ENCODE measurements around the gene DAZL. TPM values are rescaled to one million over a fixed set of nuclear protein-coding genes. Genes with fewer than 3 reads are reported as not detected.

DAZL gene
- total RNA-seq, 1 experiment from 2014 or later, result not detected

GRCh38 chr3:16607718-16608117 is 2.5 kb upstream of the DAZL start:
- Mint-ChIP-seq H3K4me3 (ENCODE audit: unreplicated experiment) (no peak overlapping the region), H3K9me3 (ENCODE audit: unreplicated experiment) (no peaks in the 10 kb centered on the region), H3K27ac (ENCODE audit: low read depth, unreplicated experiment) (no peak overlapping the region), H3K4me1 (ENCODE audit: insufficient read depth, unreplicated experiment) (no peaks in the 10 kb centered on the region), H3K36me3 (ENCODE audit: insufficient read depth, unreplicated experiment) (no peaks in the 10 kb centered on the region), H3K27me3 (ENCODE audit: insufficient read depth, unreplicated experiment) (peaks cover under 1% of the 10 kb centered on the region)
- intact Hi-C loops (cut with micrococcal nuclease), result loop anchor here (10.0 kb wide), 1 partner anchor 1077 kb away; no protein-coding TSS in a partner anchor
- CTCF ChIA-PET, result interaction anchor here (0.6 kb wide), 1 partner anchor 626 kb away, joined by 3 read pairs; no protein-coding TSS in a partner anchor
- DNase-seq (ENCODE audit: unreplicated experiment), result no peak
- BruUV-seq (replicated peaks), result no TSS peak
- POLR2A ChIA-PET, result no interaction called here
- no peak for TF ChIP-seq CTCF (IDR thresholded peaks at IDR 0.05; ENCODE audit: unreplicated experiment)

GRCh38 chr3:16606398-16606797 is 1.2 kb upstream of the DAZL start:
- Mint-ChIP-seq H3K9me3 (ENCODE audit: unreplicated experiment) (no peaks in the 10 kb centered on the region), H3K4me1 (ENCODE audit: insufficient read depth, unreplicated experiment) (no peaks in the 10 kb centered on the region), H3K4me3 (ENCODE audit: unreplicated experiment) (no peak overlapping the region), H3K36me3 (ENCODE audit: insufficient read depth, unreplicated experiment) (no peaks in the 10 kb centered on the region), H3K27me3 (ENCODE audit: insufficient read depth, unreplicated experiment) (peaks cover 13% of the 10 kb centered on the region), H3K27ac (ENCODE audit: low read depth, unreplicated experiment) (no peak overlapping the region)
- intact Hi-C loops (cut with micrococcal nuclease), result loop anchor here (10.0 kb wide), 1 partner anchor 1078 kb away; no protein-coding TSS in a partner anchor
- DNase-seq (ENCODE audit: unreplicated experiment), result no peak
- TF ChIP-seq CTCF (IDR thresholded peaks at IDR 0.05; ENCODE audit: unreplicated experiment), result no peak
- ChIA-PET CTCF (interaction anchor here (0.6 to 0.9 kb wide), 3 partner anchors 427 to 1954 kb away, joined by 3 to 4 read pairs (median 3); no protein-coding TSS in a partner anchor), POLR2A (no interaction called here)
- BruUV-seq (replicated peaks), result no TSS peak

- ChIA-PET CTCF (interaction anchor here (0.6 to 0.8 kb wide), 2 partner anchors 167 to 427 kb away, joined by 3 read pairs; no protein-coding TSS in a partner anchor), POLR2A (no interaction called here)
- intact Hi-C loops (cut with micrococcal nuclease), result loop anchor here (10.0 kb wide), 1 partner anchor 1079 kb away; no protein-coding TSS in a partner anchor
- no peaks in the 10 kb centered on the region for H3K36me3 Mint-ChIP-seq (ENCODE audit: insufficient read depth, unreplicated experiment)
- H3K4me1 Mint-ChIP-seq (ENCODE audit: insufficient read depth, unreplicated experiment), result no peaks in the 10 kb centered on the region
- TF ChIP-seq CTCF (IDR thresholded peaks at IDR 0.05; ENCODE audit: unreplicated experiment), result no peak
- no peak for DNase-seq (ENCODE audit: unreplicated experiment)
- no TSS peak for BruUV-seq (replicated peaks)
- no peak overlapping the region for H3K4me3 Mint-ChIP-seq (ENCODE audit: unreplicated experiment)
- peaks cover 18% of the 10 kb centered on the region for H3K27me3 Mint-ChIP-seq (ENCODE audit: insufficient read depth, unreplicated experiment)
- no peak overlapping the region for H3K27ac Mint-ChIP-seq (ENCODE audit: low read depth, unreplicated experiment)
- no peaks in the 10 kb centered on the region for H3K9me3 Mint-ChIP-seq (ENCODE audit: unreplicated experiment)
Observed at GRCh38 chr3:16605966-16606365, 743 bp upstream of the DAZL start.

GRCh38 chr3:16604433-16604832 is 790 bp downstream of the DAZL start:
- Mint-ChIP-seq H3K9me3 (ENCODE audit: unreplicated experiment) (no peaks in the 10 kb centered on the region), H3K4me3 (ENCODE audit: unreplicated experiment) (no peak overlapping the region), H3K4me1 (ENCODE audit: insufficient read depth, unreplicated experiment) (no peaks in the 10 kb centered on the region), H3K27ac (ENCODE audit: low read depth, unreplicated experiment) (no peak overlapping the region), H3K36me3 (ENCODE audit: insufficient read depth, unreplicated experiment) (no peaks in the 10 kb centered on the region), H3K27me3 (ENCODE audit: insufficient read depth, unreplicated experiment) (peaks cover 33% of the 10 kb centered on the region)
- TF ChIP-seq CTCF (IDR thresholded peaks at IDR 0.05; ENCODE audit: unreplicated experiment), result no peak
- ChIA-PET CTCF (no interaction called here), POLR2A (no interaction called here)
- intact Hi-C loops (cut with micrococcal nuclease), result loop anchor here (5.0 to 10.0 kb wide), 2 partner anchors 1080 to 1238 kb away; no protein-coding TSS in a partner anchor
- no peak for DNase-seq (ENCODE audit: unreplicated experiment)
- no TSS peak for BruUV-seq (replicated peaks)
